Skeletal muscle satellite cell (primary cell): Measurements from ENCODE around the gene SFXN1.
"Not testable (repeated sequence)": the region's sequence is repeated elsewhere in the genome, so short reads cannot be mapped to it uniquely, and the experiment has no call there.

Source experiments
- H3K27me3 ChIP-seq: 2 replicates; pipeline ENCODE4 v1.7.0; 2013; ENCODE audit warnings: low read length; ENCODE audit not compliant: control insufficient read depth, insufficient read depth
- H3K36me3 ChIP-seq: 2 replicates; pipeline ENCODE4 v1.7.0; 2013; ENCODE audit warnings: mild to moderate bottlenecking, control low read depth, low read length; ENCODE audit not compliant: insufficient read depth
- H3K4me1 ChIP-seq: 2 replicates; pipeline ENCODE4 v1.7.0; 2013; ENCODE audit warnings: low read length; ENCODE audit not compliant: control insufficient read depth, insufficient read depth
- H3K4me2 ChIP-seq: 2 replicates; pipeline ENCODE4 v1.7.0; 2013; ENCODE audit warnings: mild to moderate bottlenecking, low read length
- H3K4me3 ChIP-seq: 2 replicates; pipeline ENCODE4 v1.7.0; 2013; ENCODE audit warnings: low read length
- H3K9ac ChIP-seq: 2 replicates; pipeline ENCODE4 v1.7.0; 2013; ENCODE audit warnings: mild to moderate bottlenecking, low read depth, low read length, moderate library complexity
- H3K9me3 ChIP-seq: replicated peaks from 2 replicates; pipeline ENCODE4 v1.7.0; 2013; ENCODE audit warnings: mild to moderate bottlenecking, control low read depth, low read length

Gene SFXN1

DNA sequence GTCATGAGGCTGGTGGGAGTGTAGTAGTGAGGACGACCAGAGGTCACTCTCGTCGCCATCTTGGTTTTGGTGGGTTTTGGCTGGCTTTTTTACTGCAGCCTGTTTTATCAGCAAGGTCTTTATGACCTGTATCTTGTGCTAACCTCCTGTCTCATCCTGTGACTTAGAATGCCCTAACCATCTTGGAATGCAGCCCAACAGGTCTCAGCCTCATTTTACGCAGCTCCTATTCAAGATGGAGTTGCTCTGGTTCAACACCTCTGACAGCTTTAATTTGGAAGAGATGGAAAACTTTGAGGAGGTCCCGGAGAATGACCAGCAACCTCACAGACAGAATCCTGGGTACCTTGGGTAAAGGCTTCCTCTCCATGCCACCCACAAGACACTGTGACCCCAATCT is 24.0 kb upstream of the SFXN1 start:
- not testable (repeated sequence) for H3K36me3 ChIP-seq, H3K4me3 ChIP-seq, H3K4me1 ChIP-seq, H3K27me3 ChIP-seq, H3K4me2 ChIP-seq, H3K9me3 ChIP-seq, H3K9ac ChIP-seq

DNA sequence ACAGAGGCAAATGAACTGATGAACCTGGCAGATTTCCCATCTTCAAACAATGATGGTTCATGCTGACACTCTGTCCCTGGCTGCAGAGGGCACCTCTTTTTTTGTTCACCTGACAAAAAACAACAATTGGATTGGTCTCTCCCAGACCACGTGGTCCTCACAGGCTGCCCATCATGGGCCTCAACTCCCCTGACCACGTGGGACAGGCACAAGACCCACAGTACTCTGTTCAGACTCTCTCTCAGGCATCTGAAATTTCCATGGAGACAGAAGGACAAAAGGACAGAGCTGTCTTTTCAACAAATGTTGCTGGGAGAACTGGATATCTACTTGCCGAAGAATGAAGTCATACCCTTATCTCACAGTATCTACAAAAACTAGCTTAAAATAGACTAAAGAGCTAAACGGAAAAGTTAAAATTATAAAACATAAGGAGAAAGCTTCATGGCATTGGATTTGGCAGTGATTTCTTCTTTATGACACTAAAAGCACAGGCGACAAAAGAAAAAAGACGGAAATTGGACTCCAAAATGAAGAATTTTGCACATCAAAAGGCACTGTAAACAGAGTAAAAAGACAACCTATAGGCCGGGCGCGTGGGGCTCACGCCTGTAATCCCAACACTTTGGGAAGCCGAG is 22.1 kb upstream of the SFXN1 start:
- H3K4me1 ChIP-seq = no peaks in the 10 kb centered on the region
- H3K9me3 ChIP-seq = no peaks in the 10 kb centered on the region
- H3K4me3 ChIP-seq = no peak overlapping the region
- H3K27me3 ChIP-seq = peaks cover 7% of the 10 kb centered on the region
- H3K9ac ChIP-seq = no peak overlapping the region
- no peaks in the 10 kb centered on the region for H3K36me3 ChIP-seq
- H3K4me2 ChIP-seq = no peak overlapping the region

DNA sequence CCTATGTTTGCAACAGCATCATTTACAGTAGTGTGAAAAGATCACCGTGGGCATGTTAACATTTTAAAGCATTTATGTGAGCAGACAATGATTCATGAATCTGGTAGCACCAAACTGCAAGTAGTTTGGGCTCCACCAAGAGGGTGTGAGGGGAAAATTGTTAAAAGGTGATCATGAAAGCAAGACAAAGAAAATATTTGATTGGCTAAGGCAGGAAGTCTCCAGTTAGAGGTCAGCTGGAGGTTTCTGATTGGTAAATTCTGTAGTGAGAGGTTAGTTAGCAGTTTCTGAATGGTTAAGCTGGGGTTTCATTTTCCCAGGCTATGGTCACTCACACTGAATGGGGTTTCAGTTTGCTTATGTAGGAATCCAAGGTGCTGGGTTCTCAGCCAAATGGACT is 20.9 kb upstream of the SFXN1 start:
- peaks cover 9% of the 10 kb centered on the region for H3K27me3 ChIP-seq
- no peak overlapping the region for H3K9ac ChIP-seq
- H3K9me3 ChIP-seq = no peaks in the 10 kb centered on the region
- H3K4me2 ChIP-seq = no peak overlapping the region
- no peaks in the 10 kb centered on the region for H3K36me3 ChIP-seq
- H3K4me3 ChIP-seq = no peak overlapping the region
- H3K4me1 ChIP-seq = no peaks in the 10 kb centered on the region

DNA sequence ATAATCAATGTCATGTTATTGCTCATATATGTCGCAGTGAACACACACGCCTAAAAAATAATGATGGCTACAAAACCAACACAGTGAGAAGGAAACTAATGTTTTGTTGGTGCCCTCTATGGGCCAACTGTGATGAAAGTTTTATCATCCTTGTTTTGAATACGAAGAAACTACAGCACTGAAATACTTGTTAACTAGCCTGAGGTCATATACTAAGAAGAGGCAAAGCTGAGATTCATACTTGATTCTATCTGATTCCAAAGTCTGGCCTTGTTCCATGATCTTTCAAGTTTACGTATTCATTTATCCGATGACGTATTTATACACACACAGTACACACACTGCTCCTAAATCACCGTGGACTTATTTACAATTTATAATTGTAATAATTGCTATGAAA is 18.2 kb upstream of the SFXN1 start:
- peaks cover 9% of the 10 kb centered on the region for H3K27me3 ChIP-seq
- no peak overlapping the region for H3K9ac ChIP-seq
- H3K36me3 ChIP-seq = no peaks in the 10 kb centered on the region
- no peaks in the 10 kb centered on the region for H3K9me3 ChIP-seq
- no peak overlapping the region for H3K4me3 ChIP-seq
- H3K4me2 ChIP-seq = no peak overlapping the region
- no peaks in the 10 kb centered on the region for H3K4me1 ChIP-seq

DNA sequence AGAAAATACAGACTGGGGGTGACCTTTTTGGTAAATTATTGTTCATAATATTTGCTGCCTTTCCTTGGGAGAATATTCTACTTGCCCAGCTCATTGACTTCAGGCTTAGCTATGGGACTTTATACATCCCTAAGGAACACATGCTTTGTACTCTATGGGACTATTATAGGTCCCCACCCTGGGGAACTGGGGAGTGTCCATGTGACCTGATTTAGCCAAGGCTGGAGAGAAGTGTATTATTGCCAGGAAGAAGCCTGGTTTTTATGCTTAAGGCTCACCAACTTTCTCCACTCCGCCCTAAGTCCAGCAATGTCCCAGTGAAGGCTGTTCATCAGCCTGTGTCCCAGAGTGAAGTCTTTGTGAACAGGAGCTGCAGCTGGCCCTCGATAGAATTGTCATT is 17.8 kb upstream of the SFXN1 start:
- no peak overlapping the region for H3K4me2 ChIP-seq
- no peaks in the 10 kb centered on the region for H3K9me3 ChIP-seq
- H3K4me3 ChIP-seq = no peak overlapping the region
- H3K27me3 ChIP-seq = peaks cover 9% of the 10 kb centered on the region
- no peaks in the 10 kb centered on the region for H3K36me3 ChIP-seq
- no peak overlapping the region for H3K9ac ChIP-seq
- H3K4me1 ChIP-seq = no peaks in the 10 kb centered on the region

DNA sequence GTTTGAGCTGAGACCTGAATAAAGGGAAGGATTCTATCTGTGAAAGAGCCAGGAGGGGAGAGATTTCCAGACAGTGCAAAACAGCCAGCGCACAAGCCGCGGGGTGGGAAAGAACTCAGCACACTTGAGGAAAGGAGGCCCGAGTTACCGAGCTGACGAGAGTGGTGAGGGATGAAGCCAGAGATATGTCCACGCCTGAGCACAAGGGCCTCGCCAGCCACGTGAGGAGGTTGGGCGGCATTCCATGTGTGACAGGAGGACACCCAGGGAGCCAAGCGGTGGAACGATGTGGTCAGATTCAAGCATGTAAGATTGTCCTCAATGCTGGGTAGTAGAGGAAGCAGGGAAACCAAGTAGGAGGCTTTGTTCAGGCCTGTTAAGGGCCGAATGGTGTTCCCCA is 17.0 kb upstream of the SFXN1 start:
- Histone ChIP-seq H3K27me3 (peaks cover 11% of the 10 kb centered on the region), H3K9me3 (no peaks in the 10 kb centered on the region), H3K4me2 (no peak overlapping the region), H3K4me1 (no peaks in the 10 kb centered on the region), H3K36me3 (no peaks in the 10 kb centered on the region), H3K4me3 (no peak overlapping the region), H3K9ac (no peak overlapping the region)

DNA sequence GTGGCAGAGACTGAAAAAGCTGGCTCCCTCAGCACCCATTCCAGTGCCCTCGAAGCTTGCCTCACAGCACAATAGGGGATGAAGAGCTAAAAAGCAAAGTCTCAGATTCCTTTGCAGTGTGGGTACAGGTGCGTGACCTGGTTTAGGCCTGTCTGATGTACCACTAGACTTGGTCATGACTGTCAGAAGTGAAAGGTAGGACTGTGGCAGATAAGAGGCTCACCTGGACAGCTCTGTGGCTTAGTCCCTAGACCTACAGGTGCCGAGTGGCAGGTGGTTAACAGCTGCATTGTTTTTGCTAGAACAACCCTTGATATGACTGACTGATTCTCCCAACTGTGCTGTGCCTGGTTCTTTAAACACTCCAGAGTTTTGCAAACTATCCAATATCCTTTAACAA is 14.7 kb upstream of the SFXN1 start:
- Histone ChIP-seq H3K9me3 (no peaks in the 10 kb centered on the region), H3K27me3 (peaks cover 25% of the 10 kb centered on the region), H3K9ac (no peak overlapping the region), H3K4me1 (no peaks in the 10 kb centered on the region), H3K4me2 (no peak overlapping the region), H3K4me3 (no peak overlapping the region), H3K36me3 (no peaks in the 10 kb centered on the region)

DNA sequence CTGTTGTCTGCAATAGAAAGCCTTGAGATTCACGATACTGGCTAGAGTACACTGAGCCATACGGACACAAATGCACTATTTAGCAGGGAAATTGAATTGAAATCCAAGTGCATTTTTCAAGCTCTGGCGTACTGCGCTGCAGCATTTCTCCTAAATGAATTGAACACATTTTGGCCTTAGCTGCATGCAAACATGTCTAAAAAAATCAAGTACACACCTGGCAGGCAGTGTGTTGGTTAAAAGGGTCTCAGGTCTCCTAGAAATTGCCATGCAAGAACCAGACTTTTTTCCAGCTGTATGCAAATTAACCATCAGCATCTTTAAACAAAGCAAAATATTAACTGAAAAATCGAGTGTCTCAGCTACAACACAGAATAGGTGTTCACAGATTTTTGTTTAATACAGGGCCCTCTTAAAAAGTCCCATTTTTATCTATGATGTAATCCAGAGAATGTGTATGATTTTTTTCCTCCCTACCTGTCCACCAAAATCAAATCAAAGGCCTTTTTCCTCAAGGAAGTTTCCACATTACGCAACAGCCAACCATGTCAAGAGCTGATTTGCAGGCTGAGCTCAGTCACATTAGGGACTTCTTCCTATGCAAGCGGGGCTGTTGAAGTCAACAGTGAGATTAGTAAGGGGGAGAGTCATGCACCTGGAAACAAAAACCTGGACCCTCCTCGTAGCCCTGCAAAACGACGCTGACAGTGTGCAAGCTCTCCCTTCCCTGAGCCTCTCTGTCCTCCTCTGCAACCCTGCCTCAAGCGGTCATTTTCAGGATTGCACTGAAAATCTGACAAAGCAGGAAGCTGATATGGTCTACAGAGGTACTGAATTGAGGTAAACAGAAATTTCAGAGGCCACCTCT is 14.1 kb upstream of the SFXN1 start:
- Histone ChIP-seq H3K9me3 (no peaks in the 10 kb centered on the region), H3K9ac (no peak overlapping the region), H3K27me3 (peaks cover 22% of the 10 kb centered on the region), H3K36me3 (no peaks in the 10 kb centered on the region), H3K4me3 (no peak overlapping the region), H3K4me2 (no peak overlapping the region), H3K4me1 (no peaks in the 10 kb centered on the region)

DNA sequence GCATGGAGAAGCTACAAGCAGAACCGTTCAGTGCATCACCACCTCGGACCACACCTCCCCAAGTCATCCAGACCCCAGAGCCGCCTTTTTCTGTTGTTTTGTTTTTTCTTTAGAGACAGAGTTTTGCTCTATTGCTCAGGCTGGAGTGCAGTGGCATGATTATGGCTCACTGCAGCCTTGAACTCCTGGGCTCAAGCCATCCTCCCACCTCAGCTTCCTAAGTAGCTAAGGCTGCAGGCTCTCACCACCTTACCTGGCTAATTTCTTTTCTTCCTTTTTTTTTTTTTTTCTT is 13.5 kb upstream of the SFXN1 start:
- Histone ChIP-seq H3K4me2 (no peak overlapping the region), H3K9ac (no peak overlapping the region), H3K36me3 (no peaks in the 10 kb centered on the region), H3K4me1 (no peaks in the 10 kb centered on the region), H3K9me3 (no peaks in the 10 kb centered on the region), H3K4me3 (no peak overlapping the region), H3K27me3 (peaks cover 22% of the 10 kb centered on the region)

DNA sequence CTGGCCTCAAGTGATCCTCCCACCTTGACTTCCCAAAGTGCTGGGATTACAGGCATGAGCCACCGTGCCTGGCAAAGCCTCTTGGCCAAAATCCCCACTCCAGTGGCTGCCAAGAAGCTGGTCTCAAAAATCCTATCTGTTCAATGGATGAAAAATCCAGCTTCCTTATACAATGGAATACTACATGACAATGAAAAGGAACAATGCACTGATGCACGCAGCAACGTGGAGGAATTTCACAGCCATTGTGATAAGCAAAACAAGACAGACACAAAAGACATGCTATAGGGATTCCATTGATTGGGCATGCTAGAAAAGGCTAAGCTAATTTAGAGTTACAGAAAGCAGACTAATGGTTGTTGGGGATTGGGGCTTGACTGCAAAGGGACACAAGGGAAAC is 13.1 kb upstream of the SFXN1 start:
- H3K9ac ChIP-seq = no peak overlapping the region
- H3K27me3 ChIP-seq = peaks cover 22% of the 10 kb centered on the region
- H3K4me3 ChIP-seq = no peak overlapping the region
- no peak overlapping the region for H3K4me2 ChIP-seq
- H3K9me3 ChIP-seq = no peaks in the 10 kb centered on the region
- no peaks in the 10 kb centered on the region for H3K4me1 ChIP-seq
- H3K36me3 ChIP-seq = no peaks in the 10 kb centered on the region

DNA sequence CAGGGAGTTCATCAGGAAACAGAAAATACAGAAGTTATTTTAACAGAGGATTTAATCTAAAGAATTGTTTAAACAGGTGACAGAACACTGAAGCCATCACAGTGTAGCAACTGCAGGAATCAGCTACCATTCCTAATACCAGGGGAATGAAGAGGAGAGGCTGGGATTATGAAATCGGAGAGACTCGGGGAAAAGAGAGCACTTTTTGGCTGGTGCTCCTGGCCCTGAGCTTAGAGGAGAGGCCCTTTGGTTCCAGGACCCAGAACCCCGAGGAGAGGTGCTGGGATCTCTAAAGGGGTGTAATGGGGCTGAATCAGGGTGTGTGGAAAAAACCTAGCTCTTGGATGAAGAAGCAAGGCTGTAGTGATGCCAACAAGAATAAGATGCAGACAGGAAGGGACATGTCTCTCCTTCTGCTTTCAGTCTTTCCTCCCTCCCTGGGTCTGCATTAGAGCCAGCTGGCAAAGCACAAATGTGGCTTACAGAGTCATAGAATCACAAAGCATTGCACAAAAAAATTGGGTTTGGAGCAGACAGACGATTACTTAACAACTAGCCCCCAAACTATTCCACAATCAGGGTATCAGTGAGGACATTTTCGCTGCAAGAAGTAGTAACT is 11.6 kb upstream of the SFXN1 start:
- H3K4me1 ChIP-seq = no peaks in the 10 kb centered on the region
- no peak overlapping the region for H3K4me3 ChIP-seq
- H3K27me3 ChIP-seq = peaks cover 24% of the 10 kb centered on the region
- H3K36me3 ChIP-seq = no peaks in the 10 kb centered on the region
- no peak overlapping the region for H3K9ac ChIP-seq
- no peaks in the 10 kb centered on the region for H3K9me3 ChIP-seq
- no peak overlapping the region for H3K4me2 ChIP-seq
